H1 (cell line): ENCODE data around the gene PSME3. TPM values are rescaled to one million over a fixed set of nuclear protein-coding genes. Genes with fewer than 3 reads are reported as not detected.

Experiments
- CEBPB ChIP-seq: IDR thresholded peaks from 2 replicates; pipeline ENCODE4 v1.6.1; 2012; ENCODE audit warnings: low read depth, low read length
- EZH2 ChIP-seq: fragments of 200-600 bp; sonication (generic); IDR thresholded peaks from 2 replicates; pipeline ENCODE4 v1.7.1; 2012; ENCODE audit warnings: low read depth, mild to moderate bottlenecking, moderate library complexity, low read length, inconsistent platforms; ENCODE audit not compliant: severe bottlenecking
- MAFK ChIP-seq: IDR thresholded peaks from 2 replicates; pipeline ENCODE4 v1.6.1; 2012; ENCODE audit warnings: low read depth, mild to moderate bottlenecking, improper control_type of control experiment, low read length
- RFX5 ChIP-seq: IDR thresholded peaks from 2 replicates; pipeline ENCODE4 v1.6.1; 2011; ENCODE audit warnings: low read depth, low read length, improper control_type of control experiment, borderline replicate concordance
- polyA plus RNA-seq, 7 experiments: library from polyadenylated mRNA; depleted of rRNA in 3 of 7; stranded (reverse) in 5 of 7; unstranded in 2 of 7; fragments of >200 nt in 5 of 7; fragments of 200-250 nt in 2 of 7; gene quantifications; 1 replicate in 5 of 7; 2 replicates in 1 of 7; 4 replicates in 1 of 7; pipeline versions ENCODE4 v1.2.1 to v1.2.3, GENCODE V29; 2011 to 2013; ENCODE audit warnings: missing spikeins in 2 of 7, mixed read lengths in 2 of 7
- total RNA-seq: library from RNA; stranded (reverse); fragmentation: NEBNext Ultra II Directional; extraction: Animal tissue kit (Norgen Biotek cat#: 25700); gene quantifications from 2 replicates; pipeline ENCODE4 v1.2.1, GENCODE V29; 2021
- TF ChIP-seq, protein P1 (sequence below): fragments of 300-600 bp; sonication (generic); IDR thresholded peaks from 2 replicates; pipeline ENCODE4 v1.7.1; 2012; ENCODE audit warnings: low read length, moderate library complexity, mild to moderate bottlenecking, inconsistent platforms; ENCODE audit not compliant: insufficient replicate concordance

PSME3 gene
- total and polyA plus RNA-seq, 2 of the 8 experiments (the other 6 are each of a cell fraction or from before 2014, with no cell fraction given): 149 to 224 TPM

- TF ChIP-seq, protein P1, sequence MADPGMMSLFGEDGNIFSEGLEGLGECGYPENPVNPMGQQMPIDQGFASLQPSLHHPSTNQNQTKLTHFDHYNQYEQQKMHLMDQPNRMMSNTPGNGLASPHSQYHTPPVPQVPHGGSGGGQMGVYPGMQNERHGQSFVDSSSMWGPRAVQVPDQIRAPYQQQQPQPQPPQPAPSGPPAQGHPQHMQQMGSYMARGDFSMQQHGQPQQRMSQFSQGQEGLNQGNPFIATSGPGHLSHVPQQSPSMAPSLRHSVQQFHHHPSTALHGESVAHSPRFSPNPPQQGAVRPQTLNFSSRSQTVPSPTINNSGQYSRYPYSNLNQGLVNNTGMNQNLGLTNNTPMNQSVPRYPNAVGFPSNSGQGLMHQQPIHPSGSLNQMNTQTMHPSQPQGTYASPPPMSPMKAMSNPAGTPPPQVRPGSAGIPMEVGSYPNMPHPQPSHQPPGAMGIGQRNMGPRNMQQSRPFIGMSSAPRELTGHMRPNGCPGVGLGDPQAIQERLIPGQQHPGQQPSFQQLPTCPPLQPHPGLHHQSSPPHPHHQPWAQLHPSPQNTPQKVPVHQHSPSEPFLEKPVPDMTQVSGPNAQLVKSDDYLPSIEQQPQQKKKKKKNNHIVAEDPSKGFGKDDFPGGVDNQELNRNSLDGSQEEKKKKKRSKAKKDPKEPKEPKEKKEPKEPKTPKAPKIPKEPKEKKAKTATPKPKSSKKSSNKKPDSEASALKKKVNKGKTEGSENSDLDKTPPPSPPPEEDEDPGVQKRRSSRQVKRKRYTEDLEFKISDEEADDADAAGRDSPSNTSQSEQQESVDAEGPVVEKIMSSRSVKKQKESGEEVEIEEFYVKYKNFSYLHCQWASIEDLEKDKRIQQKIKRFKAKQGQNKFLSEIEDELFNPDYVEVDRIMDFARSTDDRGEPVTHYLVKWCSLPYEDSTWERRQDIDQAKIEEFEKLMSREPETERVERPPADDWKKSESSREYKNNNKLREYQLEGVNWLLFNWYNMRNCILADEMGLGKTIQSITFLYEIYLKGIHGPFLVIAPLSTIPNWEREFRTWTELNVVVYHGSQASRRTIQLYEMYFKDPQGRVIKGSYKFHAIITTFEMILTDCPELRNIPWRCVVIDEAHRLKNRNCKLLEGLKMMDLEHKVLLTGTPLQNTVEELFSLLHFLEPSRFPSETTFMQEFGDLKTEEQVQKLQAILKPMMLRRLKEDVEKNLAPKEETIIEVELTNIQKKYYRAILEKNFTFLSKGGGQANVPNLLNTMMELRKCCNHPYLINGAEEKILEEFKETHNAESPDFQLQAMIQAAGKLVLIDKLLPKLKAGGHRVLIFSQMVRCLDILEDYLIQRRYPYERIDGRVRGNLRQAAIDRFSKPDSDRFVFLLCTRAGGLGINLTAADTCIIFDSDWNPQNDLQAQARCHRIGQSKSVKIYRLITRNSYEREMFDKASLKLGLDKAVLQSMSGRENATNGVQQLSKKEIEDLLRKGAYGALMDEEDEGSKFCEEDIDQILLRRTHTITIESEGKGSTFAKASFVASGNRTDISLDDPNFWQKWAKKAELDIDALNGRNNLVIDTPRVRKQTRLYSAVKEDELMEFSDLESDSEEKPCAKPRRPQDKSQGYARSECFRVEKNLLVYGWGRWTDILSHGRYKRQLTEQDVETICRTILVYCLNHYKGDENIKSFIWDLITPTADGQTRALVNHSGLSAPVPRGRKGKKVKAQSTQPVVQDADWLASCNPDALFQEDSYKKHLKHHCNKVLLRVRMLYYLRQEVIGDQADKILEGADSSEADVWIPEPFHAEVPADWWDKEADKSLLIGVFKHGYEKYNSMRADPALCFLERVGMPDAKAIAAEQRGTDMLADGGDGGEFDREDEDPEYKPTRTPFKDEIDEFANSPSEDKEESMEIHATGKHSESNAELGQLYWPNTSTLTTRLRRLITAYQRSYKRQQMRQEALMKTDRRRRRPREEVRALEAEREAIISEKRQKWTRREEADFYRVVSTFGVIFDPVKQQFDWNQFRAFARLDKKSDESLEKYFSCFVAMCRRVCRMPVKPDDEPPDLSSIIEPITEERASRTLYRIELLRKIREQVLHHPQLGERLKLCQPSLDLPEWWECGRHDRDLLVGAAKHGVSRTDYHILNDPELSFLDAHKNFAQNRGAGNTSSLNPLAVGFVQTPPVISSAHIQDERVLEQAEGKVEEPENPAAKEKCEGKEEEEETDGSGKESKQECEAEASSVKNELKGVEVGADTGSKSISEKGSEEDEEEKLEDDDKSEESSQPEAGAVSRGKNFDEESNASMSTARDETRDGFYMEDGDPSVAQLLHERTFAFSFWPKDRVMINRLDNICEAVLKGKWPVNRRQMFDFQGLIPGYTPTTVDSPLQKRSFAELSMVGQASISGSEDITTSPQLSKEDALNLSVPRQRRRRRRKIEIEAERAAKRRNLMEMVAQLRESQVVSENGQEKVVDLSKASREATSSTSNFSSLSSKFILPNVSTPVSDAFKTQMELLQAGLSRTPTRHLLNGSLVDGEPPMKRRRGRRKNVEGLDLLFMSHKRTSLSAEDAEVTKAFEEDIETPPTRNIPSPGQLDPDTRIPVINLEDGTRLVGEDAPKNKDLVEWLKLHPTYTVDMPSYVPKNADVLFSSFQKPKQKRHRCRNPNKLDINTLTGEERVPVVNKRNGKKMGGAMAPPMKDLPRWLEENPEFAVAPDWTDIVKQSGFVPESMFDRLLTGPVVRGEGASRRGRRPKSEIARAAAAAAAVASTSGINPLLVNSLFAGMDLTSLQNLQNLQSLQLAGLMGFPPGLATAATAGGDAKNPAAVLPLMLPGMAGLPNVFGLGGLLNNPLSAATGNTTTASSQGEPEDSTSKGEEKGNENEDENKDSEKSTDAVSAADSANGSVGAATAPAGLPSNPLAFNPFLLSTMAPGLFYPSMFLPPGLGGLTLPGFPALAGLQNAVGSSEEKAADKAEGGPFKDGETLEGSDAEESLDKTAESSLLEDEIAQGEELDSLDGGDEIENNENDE: no peak
- TF ChIP-seq CEBPB (no peak), RFX5 (no peak), MAFK (no peak), EZH2 (no peak)
These were observed 15.8 kb downstream of the PSME3 start (continued) for GRCh38 chr17:42849031-42849430.
